Fibroblast of peridontal ligament (primary cell): ENCODE data around the gene RPL22L1.
A peak's percentile ranks its signal among the peaks of the same experiment; 100 is the strongest.
"Not testable (repeated sequence)": the region's sequence is repeated elsewhere in the genome, so short reads cannot be mapped to it uniquely, and the experiment has no call there.

Source experiments
- DNase-seq: peaks from one replicate; pipeline ENCODE4 v3.0.0-alpha.2; 2010; ENCODE audit errors: extremely low read depth

The RPL22L1 gene

DNA sequence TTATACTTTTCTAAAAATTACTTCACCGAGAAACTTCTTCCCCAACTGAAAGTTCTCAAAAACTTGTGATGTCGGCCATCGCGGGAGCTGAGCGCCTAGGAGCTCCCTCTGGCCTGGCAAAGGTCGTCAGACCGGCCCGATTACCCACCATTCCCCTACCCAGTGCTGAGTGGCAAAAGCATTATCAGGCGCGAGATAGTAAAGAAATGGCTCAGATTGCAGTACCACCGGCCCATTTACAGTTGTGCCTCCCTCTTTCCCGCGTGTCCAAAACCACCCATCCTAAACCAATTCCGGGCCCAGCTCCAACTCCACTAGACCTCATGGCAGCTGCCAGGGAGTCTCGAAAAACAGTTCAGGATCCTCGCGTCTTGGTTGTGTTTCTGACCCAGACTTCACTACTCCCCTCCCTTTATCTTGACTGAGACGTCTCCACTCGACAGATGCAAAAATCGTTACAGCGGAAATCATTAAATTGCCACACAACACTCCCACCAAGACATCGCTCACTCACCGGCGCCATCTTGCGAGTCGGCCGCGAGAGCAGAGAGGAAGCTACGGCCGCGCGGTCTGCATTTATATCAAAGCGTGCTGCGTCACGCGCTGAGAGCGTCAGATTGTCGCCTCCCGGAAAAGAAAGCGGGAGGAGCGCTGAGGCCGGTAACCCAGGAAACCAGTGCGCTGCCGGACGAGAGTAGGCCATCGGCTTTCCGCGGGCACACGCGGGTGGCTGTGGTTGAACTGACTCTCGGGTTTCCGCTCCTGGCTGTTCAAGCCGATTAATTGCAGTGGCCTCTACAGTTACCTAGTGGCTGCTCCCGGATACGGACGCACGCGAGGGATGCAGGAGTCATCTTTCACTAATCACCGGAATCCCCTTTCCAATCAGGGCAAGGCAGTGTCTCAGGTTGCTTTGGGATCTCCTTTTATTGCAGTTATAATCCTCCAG lies at the start of gene RPL22L1:
TSS of gene RPL22L1 (minus strand) at position 551 of the 949 bp plus-strand sequence. CDS start at position 523, 28 bp downstream.
- DNase-seq = peak; percentile 96

DNA sequence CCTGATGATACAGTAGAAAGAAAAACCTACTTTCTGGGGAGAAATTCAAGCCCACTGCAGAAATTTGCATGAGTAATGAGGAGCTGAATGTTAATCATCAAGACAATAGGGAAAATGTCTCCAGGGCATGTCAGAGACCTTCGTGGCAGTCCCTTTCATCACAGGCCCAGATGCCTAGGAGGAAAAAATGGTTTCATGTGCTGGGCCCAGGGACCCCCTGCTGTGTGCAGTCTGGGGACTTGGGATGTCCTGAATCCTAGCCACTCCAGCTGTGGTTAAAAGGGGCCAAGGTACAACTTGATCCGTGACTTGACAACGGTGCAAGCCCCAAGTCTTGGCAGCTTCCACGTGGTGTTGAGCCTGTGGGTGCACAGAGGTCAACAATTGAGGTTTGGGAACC lies 48.7 kb upstream of the RPL22L1 start:
- DNase-seq = no peak

DNA sequence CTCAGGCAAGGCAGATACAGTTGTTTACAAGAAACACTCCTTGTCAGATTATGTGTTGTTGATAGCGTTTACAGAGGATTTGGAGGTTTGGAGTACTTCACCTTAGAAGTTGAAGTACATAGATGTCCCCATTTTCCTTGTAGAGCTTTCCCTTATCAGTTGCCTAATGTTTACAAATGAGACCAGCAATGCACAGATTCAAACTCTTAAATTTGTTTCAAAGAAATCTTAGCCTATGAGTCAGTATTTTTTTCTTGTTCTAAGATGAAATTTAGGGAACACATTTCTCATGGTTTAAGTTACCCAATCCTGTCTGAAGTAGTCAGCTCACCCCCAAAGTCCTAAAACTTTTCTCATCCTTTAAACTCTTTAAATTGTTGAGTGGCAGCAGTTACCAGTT lies 44.7 kb upstream of the RPL22L1 start:
- peak; percentile 8 for DNase-seq

DNA sequence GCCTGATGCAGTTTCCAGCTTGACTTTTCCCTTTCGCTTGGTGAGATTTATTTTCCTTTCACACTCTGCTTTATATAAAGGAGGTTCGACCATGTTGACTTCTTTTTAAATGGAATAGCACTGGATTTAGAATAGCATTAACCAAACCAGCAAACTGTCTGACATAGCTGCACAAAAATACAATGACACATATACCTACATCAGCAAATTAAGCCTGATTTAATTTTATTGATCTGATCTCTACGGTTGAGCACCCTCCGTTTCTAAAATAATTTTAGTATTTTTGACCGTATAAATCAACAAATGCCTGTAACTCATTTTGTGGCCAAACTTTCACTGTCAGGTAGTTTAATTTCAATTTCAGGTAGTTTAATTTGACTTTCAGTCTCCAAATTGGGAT lies 44.2 kb upstream of the RPL22L1 start:
- no peak for DNase-seq

DNA sequence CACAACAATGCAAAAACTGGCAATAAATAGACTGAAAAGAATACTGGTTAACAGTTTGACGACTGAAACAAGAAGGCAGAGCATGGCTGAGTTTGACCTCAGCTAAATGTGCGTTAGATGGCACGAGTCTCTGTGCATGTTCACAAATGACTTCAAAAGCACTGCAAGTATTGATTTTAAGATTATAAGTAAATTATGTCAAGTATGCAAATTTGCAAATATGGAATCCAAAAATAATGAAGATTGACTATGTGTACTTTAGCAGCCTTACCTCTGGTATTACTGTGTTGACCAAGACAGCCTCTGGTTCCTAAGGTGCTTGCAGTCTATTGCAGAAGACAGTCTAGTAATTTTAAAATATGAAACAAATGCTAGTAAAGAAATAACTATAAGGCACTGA lies 41.1 kb upstream of the RPL22L1 start:
- no peak for DNase-seq

DNA sequence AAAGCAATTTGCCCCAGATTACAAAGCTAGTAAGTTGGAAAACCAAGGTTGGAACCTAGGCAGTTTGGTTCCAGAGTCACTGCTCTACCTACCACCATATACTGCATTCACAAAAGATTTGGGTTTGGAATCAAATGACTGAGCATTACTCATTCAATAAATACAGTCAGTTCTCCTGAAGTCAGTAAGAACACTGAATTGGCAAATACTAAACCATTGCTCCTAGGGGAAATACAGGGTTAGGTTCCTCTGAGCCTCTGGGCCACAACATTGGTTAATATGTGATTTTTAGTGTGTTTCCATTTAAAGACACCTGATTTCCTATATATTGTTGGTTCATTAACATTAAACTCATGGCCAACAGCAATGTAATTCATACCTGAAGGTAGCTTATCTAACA lies 40.5 kb upstream of the RPL22L1 start:
- peak; percentile 5 for DNase-seq

DNA sequence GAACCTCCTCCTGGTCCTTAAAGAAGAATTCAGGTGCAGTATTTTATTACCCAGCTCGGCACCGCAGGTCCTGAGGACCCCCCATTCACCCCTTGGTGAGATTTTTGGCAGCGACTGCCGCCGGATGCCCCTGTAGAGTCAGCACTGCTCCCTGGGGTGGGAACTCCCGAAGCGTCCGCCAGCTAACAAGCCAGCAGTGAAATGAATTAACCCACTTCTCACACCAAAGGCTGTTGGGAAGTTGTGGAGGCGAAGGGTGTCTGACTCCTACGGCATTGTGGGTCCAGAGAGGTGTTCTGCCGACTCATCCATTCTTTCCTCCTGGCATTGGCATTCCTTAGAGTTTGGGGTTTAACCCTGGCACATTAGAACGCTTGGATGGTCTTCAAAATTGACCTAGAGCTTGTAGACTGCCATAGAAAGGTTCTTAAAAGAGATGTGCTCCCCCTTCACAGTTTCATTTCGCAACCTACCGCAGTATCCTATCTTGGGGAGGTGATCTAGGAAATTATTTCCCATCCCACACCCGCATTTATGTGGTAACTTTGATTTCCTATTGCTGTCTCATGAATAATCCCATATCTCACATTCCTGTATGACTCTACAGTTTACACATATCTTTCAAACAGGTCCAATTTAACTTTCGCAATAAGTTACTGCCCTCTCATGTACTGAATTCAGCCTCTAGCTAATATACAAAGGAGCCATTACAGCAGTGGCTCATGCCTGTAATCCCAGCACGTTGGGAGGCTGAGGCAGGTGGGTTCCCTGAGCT lies 39.3 kb upstream of the RPL22L1 start:
- DNase-seq = peak; percentile 87

DNA sequence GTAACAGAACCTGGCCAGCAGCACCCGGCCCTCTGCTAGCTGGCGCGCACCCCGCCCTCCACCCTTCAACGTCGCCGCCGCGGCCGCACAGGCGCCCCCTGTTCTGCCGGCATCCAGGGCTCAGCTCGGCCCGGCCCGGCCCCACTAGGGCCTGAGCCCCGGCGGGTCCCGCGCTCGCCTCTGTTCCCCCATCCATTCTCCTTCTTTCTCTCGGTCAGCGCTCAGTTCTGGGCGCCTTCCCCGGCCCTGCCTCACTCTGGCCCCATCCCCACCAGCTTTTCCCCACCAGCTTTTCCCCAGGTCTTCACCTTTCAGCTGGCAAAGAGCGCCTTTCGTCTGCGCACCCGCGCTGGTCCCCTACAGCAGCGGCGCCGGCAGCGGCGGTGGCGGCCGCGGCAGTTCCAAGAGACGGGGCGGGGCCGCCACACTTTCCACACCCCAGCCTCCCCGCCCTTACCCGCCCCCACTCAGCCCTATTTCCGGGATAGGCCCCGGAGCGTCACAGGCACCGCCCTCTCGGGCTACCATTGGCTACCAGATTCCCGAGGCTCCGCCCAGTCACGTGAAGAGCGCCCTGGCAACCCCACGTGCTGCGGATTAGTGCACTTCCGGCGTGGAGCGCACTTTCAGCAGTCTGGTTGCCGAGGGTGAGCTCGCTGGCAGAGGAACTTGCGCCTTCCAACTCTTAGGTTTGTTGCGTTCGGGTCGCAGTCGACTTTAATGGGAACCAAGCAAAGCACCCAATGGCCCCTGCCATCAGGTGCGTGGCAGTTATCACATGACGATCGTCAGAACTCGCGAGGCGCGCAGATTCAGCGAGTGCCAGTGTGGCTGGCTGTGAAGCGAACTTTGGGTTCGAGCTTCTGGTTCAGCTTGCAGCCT lies 38.5 kb upstream of the RPL22L1 start, which contains the start of gene EIF5A2:
TSS of gene EIF5A2 (minus strand) at position 403 of the 882 bp plus-strand sequence. CDS start 831 bp downstream, outside the sequence.
- DNase-seq = peak; percentile 92

DNA sequence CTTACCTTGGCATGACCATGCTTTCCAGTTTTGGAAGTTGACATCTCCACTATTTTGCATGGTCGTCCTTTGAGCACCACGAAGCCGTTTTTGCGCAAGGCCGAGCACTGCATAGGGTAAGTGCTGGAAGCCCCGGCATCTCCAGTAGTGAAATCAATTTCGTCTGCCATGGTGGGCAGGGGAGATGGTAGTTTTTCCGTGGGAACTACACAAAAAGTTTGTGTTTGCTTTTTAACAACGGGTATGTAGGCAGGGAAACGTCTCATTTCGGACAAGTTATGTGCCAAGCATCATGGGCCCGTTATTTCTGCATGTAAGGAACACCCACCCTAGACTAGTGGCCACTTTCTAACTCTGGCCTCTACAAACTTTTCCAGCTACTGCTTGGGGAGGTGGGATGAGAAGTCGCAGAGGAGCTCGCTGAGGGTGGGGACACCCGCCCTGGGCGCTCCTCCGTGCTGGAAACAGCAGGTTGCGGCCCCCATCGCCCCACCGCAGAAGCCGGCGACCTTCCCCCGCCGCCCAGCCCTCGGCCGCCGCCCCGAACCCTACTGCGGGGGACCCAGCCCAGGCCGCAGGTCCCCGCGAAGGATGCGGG lies 37.7 kb upstream of the RPL22L1 start:
- DNase-seq = peak; percentile 34

DNA sequence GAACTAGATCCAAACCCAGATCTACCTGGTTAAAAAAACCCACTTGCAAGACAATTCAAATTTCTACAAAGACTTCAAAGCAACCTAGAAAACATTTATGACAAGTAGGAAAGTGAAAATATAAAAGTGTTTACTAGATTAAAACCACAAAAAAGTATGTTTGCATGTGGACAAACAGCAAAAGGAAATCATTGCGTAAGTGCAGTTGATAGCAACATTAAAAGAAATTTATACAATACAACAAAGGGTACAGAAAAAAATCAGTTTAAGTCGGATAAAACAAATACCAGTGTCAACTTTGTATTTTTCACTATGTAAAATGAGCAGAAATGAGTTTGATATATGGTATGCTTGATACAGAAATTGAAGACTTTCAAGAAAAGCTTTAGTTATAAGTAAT lies 35.9 kb upstream of the RPL22L1 start:
- no peak for DNase-seq

DNA sequence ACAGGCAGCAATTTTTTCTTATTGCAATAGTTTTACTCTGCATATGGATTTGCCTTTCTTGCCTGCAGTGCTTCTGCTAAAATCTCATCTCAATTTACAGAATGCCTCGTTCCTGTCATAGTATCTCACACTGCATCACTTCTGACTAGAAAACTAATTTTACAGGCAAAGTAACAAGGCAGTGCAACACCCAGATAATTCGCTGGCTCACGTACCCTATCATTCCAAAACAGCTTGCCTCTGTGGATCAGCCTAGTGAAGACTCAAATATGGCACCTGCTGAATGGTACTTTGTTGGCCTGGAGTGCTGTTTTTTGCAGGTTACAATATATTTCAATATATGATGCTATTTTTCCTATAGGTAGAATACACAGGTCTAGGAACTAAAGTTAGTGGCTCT lies 33.1 kb upstream of the RPL22L1 start:
- no peak for DNase-seq

DNA sequence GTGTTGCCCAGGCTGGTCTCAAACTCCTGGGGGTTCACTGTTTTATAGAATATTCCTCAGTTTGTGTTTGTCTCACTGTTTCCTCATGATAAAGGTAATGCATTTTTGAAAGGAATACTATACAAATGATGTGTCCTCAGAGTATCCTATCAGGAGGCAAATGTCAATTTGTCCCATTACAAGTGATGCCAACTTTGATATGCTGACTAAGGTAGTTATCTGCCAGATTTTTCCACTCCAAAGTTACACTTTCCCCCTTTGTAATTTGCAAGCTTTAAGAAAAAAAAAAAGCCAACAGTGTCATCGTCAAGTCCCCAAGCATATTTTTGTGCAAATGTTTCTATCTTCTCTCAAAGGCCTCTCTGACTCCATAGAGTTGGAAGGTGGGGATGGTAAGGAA lies 29.5 kb upstream of the RPL22L1 start:
- DNase-seq = no peak

DNA sequence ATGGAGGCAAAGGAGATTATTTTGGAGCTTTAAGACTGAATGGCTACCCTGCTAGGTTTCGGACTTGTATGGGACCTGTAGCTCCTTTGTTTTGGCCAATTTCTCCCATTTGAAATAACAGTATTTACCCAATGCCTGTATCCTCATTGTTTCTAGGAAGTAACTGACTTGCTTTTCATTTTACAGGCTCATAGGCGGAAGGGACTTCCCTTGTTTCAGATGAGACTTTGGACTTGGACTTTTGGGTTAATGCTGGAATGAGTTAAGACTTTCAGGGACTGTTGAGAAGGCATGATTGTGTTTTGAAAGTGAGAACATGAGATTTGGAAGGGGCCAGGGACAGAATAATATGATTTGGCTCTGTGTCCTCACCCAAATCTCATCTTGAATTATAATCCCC lies 28.0 kb upstream of the RPL22L1 start:
- no peak for DNase-seq

DNA sequence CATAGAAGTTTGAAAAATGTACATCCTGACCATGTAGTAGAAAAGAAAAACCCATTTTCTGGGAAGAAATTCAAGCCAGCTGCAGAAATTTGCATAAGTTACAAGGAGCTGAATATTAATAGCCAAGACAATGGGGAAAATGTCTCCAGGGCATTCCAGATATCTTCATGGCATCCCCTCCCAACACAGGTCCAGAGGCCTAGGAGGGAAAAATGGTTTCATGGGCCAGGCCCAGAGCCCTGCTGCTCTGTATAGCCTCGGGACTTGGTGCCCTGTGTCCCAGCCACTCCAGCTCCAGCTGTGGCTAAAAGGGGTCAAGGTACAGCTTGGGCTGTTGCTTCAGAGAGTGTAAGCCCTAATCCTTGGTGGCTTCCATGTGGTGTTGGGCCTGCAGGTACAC lies 27.2 kb upstream of the RPL22L1 start:
- DNase-seq = not testable (repeated sequence)

DNA sequence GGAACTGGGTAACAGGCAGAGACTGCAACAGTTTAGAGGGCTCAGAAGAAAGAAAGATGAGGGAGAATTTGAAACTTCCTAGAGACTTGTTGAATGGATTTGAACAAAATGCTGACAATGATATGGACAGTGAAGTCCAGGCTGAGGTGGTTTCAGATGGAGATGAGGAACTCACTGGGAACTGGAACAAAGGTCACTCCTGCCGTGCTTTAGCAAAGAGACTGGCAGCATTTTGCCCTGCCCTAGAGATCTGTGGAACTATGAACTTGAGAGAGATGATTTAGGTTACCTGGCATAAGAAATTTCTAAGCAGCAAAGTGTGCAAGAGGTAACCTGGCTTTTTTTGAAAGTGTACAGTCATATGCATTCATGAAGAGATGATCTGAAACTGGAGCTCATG lies 26.8 kb upstream of the RPL22L1 start:
- DNase-seq = no peak

DNA sequence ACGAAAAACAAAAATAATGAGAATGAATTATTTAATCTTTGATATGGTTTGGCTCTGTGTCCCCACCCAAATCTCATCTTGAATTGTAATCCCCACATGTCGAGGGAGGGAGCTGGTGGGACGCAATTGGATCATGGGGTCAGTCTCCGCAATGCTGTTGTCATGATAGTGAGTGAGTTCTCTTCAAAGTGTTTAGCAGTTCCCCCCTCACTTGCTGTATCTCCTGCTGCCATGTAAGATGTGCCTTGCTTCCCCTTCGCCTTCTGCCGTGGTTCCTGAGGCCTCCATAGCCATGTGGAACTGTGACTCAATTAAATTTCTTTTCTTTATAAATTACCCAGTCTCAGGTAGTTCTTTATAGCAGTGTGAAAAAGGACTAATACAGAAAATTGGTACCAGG lies 26.3 kb upstream of the RPL22L1 start:
- DNase-seq = not testable (repeated sequence)

DNA sequence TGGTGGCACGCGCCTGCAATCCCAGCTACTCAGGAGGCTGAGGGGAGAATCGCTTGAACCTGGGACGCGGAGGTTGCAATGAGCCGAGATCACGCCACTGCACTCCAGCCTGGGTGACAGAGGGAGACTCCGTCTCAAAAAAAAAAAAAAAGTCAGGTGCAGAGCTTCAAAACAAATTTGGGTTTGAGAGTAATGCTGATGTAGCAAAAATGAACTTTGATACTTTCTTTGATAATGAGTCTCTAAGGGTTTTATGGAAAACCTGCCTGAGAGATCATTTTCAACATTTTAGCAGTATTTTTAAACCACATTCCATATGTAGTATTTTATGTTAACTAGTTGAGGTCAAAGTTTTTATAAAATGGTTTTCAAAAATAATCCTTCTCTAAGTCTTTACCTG lies 23.9 kb upstream of the RPL22L1 start:
- no peak for DNase-seq

DNA sequence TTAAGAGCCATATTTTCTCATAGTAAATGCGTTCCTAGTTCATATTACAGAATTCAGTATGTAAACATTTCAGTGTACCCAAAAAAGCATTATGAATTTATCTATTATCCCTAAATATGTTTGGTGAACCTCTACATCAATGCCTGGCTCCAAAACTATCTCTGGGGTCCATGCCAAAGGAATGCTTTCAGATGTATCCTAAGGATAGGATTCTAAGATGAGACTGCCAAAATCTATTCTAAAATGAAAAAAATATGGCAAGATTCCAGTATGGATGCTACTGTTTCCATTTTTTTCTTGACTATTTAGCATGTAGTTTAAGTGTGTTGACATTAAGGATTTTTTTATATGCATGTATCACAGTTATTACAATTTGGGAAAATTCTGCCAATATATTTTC lies 19.6 kb upstream of the RPL22L1 start:
- DNase-seq = no peak

DNA sequence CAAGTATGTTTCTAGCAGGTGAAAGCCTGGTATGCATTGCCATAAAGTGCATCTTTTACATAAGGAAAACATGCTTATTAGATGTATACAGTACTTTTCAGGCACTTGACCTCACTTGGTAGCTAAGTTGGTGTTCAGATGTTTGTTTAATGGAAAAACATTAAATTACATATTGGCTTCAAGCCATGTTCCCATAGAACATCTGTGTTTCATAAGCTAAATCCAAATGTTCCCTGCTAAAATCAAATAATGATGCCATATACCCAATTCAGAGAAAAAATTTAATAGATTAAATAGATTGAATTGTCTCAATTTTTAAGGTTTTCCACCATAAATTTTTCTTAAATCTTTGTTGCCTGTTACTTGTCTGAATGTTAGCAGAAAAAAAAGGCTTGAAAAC lies 19.1 kb upstream of the RPL22L1 start:
- peak; percentile 45 for DNase-seq

DNA sequence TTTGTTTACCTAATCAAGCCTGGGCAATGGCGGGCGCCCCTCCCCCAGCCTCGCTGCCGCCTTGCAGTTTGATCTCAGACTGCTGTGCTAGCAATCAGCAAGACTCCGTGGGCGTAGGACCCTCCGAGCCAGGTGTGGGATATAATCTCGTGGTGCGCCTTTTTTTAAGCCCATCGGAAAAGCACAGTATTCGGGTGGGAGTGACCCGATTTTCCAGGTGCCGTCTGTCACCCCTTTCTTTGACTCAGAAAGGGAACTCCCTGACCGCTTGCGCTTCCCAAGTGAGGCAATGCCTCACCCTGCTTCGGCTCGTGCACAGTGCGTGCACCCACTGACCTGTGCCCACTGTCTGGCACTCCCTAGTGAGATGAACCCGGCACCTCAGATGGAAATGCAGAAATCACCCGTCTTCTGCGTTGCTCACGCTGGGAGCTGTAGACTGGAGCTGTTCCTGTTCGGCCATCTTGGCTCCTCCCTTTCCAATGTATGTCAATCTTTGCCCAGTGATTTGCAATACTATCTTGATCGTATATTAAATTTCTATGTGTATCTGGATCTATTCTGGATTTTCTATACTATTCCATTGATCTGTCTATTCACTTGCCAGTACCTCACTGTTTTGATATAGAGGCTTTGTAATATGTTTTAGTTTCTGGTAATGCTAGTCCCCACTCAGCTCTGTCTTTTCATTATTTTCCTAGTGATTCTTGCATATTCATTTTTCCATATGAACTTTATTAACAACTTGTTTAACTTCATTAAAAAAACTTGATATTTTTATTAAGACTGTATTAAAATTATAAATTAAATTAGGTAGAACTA lies 14.3 kb upstream of the RPL22L1 start:
- not testable (repeated sequence) for DNase-seq
